Uterus (tissue), 2 donors: ENCODE data around the gene EPB41L4A.

Experiments
- POLR2A ChIP-seq, 2 donors: fragments of 450-650 bp; IDR thresholded peaks; one replicate each; pipeline ENCODE4 v1.6.1; 2016; ENCODE audit warnings: antibody characterized with exemption in 2 of 2, mild to moderate bottlenecking in 1 of 2, moderate library complexity in 1 of 2
- TF ChIP-seq, protein P1 (sequence below), 4 experiments: fragments of 200-600 bp in 2 of 4; fragments of 450-650 bp in 2 of 4; sonication (generic) in 2 of 4; IDR thresholded peaks; one replicate each; pipeline ENCODE4 v1.5.1; 2016 to 2019; ENCODE audit warnings: antibody characterized with exemption in 4 of 4, mild to moderate bottlenecking in 2 of 4, moderate library complexity in 1 of 4

DNA sequence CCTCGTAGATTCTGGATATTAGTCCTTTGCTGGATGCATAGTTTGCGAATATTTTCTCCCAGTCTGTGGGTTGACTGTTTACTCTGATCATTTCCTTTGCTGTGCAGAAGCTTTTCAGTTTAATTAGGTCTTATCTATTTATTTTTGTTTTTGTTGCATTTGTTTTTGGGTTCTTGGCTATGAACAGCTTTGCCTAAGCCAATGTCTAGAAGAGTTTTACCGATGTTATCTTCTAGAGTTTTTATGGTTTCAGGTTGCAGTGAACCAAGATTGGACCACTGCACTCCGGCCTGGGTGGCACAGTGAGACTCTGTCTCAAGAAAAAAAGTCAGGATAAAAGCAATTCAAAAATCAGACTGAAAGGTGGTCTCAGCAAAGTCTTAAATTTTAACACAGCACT lies 188.5 kb downstream of the EPB41L4A start:
- TF ChIP-seq POLR2A (IDR thresholded peaks at IDR 0.05) = no peak
- TF ChIP-seq, protein P1, sequence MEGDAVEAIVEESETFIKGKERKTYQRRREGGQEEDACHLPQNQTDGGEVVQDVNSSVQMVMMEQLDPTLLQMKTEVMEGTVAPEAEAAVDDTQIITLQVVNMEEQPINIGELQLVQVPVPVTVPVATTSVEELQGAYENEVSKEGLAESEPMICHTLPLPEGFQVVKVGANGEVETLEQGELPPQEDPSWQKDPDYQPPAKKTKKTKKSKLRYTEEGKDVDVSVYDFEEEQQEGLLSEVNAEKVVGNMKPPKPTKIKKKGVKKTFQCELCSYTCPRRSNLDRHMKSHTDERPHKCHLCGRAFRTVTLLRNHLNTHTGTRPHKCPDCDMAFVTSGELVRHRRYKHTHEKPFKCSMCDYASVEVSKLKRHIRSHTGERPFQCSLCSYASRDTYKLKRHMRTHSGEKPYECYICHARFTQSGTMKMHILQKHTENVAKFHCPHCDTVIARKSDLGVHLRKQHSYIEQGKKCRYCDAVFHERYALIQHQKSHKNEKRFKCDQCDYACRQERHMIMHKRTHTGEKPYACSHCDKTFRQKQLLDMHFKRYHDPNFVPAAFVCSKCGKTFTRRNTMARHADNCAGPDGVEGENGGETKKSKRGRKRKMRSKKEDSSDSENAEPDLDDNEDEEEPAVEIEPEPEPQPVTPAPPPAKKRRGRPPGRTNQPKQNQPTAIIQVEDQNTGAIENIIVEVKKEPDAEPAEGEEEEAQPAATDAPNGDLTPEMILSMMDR (IDR thresholded peaks at IDR 0.05) = no peak
